ENCODE data around the gene ITGB8. TPM values are rescaled to one million over a fixed set of nuclear protein-coding genes. Genes with fewer than 3 reads are reported as not detected.

Gene ITGB8
- under 1 TPM; 0.05 to 0.26 TPM for total RNA-seq

DNA sequence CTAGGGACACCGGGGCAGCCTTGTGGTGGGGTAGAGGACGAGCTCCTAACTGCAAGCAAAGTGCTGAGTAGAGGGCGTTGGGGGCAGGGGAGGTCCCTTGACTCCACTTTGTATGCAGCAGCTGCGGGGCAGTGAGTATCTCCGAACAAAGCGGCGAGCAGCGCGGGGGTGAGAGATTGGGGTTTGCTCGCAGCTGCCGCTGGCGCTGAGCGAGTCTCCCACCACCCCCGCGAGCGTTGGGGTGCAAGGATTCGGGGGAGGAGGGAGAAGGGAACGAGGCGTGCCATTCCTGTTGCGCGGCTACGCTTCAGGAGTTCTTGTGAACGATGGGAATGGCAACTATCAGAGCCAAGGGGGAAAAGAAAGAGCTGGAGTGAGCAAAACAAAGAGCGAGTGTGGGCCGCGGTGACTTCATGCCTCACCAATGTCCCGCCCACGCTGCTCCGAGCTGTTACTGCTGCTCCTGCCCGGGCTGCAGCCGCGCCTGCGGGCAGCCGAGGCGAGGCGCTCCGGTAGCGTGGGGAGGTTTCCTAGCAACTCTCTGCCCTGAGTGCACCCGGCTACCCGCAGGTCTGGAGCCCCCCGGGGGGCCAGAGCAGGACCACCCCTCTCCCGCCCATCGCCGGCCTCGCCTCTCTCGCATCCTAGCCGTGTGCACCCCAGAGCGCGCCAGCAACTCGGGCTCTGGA is at the start of gene ITGB8:
ITGB8 (plus strand) TSS at position 662 of the 689 bp plus-strand sequence. CDS start 907 bp downstream, outside the sequence.
- Mint-ChIP-seq H3K36me3 (ENCODE audit: low read depth) (no peaks in the 10 kb centered on the region), H3K4me3 (peak within 1 kb of the TSS; percentile 80), H3K9me3 (no peaks in the 10 kb centered on the region), H3K27ac (peak within 1 kb of the TSS; percentile 63), H3K27me3 (peaks cover 29% of the 10 kb centered on the region), H3K4me1 (peaks cover 7% of the 10 kb centered on the region)
- ATAC-seq (replicated peaks) = peak; percentile 88

DNA sequence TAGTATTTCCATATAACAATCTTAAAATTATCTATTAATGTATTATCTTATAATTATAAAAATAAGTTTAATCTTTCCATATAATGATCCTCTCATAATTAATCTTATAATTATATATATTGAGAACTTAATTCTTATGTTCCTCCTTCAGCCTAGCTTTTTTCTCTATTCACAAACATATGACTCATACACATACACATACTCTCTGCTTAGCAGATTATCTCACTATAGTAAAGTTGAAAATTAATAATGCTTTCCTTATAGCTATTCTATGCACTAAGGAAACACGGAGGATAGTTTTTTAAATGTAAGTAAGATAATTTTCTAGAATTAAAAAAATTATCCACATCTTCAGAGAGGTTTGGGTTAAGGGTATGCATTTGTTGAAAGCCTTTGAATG is 47.7 kb upstream of the ITGB8 start:
- ATAC-seq (replicated peaks) = no peak
- Mint-ChIP-seq H3K4me3 (no peak overlapping the region), H3K36me3 (ENCODE audit: low read depth) (no peaks in the 10 kb centered on the region), H3K27ac (no peak overlapping the region), H3K27me3 (peaks cover 3% of the 10 kb centered on the region), H3K4me1 (peaks cover 3% of the 10 kb centered on the region), H3K9me3 (no peaks in the 10 kb centered on the region)

DNA sequence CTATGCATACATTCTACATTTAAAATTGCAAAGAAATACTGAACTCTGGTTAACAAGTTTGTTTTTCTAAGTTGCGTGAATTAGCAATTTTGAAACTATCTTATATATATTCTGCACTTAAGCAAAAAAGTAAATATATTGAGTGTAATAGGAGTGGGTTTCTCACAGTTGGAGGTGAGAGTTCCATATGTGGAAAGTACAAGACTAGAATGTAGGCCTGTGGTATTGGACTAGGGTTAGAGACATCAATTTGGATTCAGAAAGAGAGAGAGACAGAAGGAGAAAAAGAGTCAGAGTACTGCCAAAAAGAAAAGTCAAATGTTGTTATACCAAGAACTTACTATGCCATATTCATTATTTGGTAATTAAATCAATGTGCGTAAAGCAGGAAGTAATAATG is 47.3 kb upstream of the ITGB8 start:
- H3K27me3 Mint-ChIP-seq = peaks cover 3% of the 10 kb centered on the region
- peaks cover 3% of the 10 kb centered on the region for H3K4me1 Mint-ChIP-seq
- H3K36me3 Mint-ChIP-seq (ENCODE audit: low read depth) = no peaks in the 10 kb centered on the region
- H3K4me3 Mint-ChIP-seq = no peak overlapping the region
- no peak overlapping the region for H3K27ac Mint-ChIP-seq
- H3K9me3 Mint-ChIP-seq = no peaks in the 10 kb centered on the region
- ATAC-seq (replicated peaks) = no peak

DNA sequence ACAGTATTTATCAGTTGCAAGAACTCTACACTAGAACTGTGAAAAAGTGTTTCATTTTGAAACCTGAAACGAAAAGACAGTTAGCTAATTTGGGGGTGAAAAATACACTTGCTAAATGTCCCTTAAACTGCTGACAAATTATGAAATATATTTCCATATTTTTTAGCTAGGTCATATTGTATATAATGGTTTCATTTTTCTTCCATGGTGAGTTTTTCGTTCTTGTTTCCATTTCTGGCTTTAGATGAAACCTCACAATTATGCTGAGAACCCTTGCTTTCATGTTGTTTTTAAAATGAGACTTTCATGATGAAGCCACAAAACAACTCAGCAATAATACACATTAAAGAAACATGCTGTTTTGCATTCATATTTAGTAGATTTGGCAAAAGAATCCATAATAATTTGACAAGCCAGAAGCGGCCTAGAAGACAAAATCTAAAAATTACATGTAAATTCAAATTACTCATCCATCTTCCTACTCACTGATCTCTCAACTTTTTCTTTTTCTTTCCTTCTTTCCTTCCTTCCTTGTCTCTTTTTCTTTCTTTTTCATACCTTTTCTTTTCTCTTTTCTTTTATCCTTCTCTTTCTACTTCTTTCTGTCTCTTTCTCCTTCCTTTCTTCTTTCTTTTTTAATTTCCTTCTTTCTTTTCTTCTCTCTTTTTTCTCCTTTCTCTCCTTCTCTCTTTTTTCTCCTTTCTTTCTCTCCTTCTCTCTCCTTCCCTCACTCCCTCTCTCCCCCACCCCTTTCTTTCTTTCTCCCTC is 46.5 kb upstream of the ITGB8 start:
- Mint-ChIP-seq H3K4me1 (peaks cover 3% of the 10 kb centered on the region), H3K4me3 (no peak overlapping the region), H3K9me3 (no peaks in the 10 kb centered on the region), H3K36me3 (ENCODE audit: low read depth) (no peaks in the 10 kb centered on the region), H3K27me3 (peaks cover 3% of the 10 kb centered on the region), H3K27ac (peak overlapping the region; percentile 56)
- ATAC-seq (replicated peaks) = no peak

DNA sequence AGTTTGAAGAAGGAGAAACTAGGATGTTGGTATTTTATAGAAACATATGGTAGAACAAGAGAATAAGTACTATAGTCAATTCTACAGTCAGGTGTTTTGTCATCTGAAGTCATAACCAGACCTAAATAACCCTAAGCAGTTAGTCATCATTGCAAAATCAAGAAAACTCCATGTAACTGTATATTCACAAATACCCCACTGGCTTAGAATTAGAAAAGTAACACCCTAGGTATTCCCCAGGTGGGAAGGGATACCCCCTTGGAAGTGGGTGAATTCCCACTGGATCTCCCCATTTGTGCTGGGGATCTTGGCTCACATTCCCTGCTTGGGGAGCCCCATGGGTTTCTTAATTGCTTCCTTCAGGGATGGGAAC is 45.9 kb upstream of the ITGB8 start:
- Mint-ChIP-seq H3K9me3 (no peaks in the 10 kb centered on the region), H3K27ac (peak overlapping the region; percentile 56), H3K4me3 (no peak overlapping the region), H3K4me1 (peaks cover 3% of the 10 kb centered on the region), H3K27me3 (peaks cover 3% of the 10 kb centered on the region), H3K36me3 (ENCODE audit: low read depth) (no peaks in the 10 kb centered on the region)
- peak; percentile 46 for ATAC-seq (replicated peaks)

DNA sequence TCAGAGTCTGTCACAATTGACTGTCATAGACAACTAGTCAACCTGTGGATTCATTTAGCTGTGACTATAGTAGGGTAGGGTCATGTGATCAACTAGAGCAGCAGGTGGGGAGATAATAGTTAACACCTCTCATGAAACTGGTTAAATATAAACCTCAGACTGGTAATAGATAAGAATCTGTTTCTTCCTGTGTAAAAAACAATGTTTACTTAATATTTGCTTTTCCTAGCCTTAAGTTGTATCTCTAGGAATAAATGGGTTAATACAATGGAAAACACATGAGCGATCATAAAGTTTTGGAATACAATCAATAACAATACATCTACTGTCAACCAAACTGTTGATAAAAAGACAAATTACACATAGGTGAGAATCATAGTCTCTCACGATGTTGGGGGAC is 43.4 kb upstream of the ITGB8 start:
- Mint-ChIP-seq H3K9me3 (no peaks in the 10 kb centered on the region), H3K36me3 (ENCODE audit: low read depth) (no peaks in the 10 kb centered on the region), H3K27me3 (no peaks in the 10 kb centered on the region), H3K4me1 (peaks cover 3% of the 10 kb centered on the region), H3K27ac (no peak overlapping the region), H3K4me3 (no peak overlapping the region)
- no peak for ATAC-seq (replicated peaks)

DNA sequence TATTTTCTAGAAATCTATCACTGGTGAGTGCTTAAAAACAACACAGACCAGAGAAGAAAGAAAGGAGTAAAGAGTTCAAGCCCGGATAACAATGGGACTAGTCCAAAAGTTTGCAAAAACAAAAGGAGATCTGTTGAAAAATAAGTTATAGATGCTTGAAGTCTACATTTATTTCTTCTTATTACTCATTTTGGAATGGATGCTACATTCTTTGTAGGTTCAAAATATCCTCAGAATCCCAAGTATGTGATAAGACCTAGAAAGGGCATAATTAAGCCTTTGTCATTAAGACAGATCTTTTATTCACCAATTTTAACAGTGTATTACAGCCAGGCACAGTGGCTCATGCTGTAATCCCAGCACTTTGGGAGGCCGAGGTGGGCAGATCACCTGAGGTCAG is 42.7 kb upstream of the ITGB8 start:
- Mint-ChIP-seq H3K27ac (no peak overlapping the region), H3K36me3 (ENCODE audit: low read depth) (no peaks in the 10 kb centered on the region), H3K4me3 (no peak overlapping the region), H3K27me3 (no peaks in the 10 kb centered on the region), H3K9me3 (no peaks in the 10 kb centered on the region), H3K4me1 (peaks cover 3% of the 10 kb centered on the region)
- no peak for ATAC-seq (replicated peaks)

DNA sequence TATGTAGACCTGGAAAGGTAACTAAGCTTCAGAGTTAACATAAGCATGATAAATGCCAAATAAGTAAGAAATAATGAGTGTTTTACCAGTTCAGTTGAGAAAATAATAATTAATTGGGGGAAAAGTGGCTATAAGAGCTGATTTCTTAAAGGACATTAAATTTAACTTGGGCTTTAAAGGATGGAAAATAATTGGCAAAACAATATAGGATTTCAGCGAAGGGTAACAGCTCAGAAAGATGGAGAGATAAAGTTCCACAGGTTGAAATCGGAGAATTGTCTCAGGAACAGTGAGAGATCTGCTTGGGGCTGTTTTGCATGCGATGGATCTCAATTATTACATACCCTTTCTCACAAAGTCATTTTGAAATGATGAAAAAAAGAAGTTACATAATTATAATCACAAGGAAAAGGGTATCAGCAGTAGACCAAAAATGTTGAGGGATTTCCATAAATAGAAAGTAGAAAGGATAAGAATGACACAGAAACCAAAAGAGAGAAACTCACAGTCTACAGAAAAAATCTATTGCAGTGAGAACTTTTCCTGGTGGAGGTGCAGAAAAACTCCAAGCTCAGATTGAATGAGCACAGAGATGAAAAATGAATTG is 40.1 kb upstream of the ITGB8 start:
- ATAC-seq (replicated peaks) = no peak
- Mint-ChIP-seq H3K36me3 (ENCODE audit: low read depth) (no peaks in the 10 kb centered on the region), H3K27ac (no peak overlapping the region), H3K4me1 (no peaks in the 10 kb centered on the region), H3K9me3 (no peaks in the 10 kb centered on the region), H3K27me3 (no peaks in the 10 kb centered on the region), H3K4me3 (no peak overlapping the region)

DNA sequence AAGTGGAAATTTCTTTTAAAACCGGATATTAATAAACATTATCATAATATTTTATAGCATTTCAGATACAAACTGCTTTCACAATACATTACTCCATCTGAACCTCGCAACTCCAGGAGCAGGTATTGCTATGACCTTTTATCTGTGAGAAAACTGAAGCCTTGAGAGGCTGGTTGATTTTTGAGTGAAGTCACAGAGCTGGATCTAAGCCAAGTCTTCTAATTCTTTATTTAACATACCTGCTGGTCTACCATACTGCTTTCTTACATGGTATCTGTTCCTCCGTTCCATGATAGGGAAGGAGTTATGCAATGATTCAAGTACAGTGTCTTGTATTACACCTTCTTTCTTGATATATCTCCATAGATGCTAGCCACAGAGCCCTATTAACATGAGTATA is 37.4 kb upstream of the ITGB8 start:
- H3K4me3 Mint-ChIP-seq = no peak overlapping the region
- H3K27ac Mint-ChIP-seq = no peak overlapping the region
- H3K36me3 Mint-ChIP-seq (ENCODE audit: low read depth) = no peaks in the 10 kb centered on the region
- no peaks in the 10 kb centered on the region for H3K4me1 Mint-ChIP-seq
- no peaks in the 10 kb centered on the region for H3K27me3 Mint-ChIP-seq
- H3K9me3 Mint-ChIP-seq = no peaks in the 10 kb centered on the region
- ATAC-seq (replicated peaks) = no peak

DNA sequence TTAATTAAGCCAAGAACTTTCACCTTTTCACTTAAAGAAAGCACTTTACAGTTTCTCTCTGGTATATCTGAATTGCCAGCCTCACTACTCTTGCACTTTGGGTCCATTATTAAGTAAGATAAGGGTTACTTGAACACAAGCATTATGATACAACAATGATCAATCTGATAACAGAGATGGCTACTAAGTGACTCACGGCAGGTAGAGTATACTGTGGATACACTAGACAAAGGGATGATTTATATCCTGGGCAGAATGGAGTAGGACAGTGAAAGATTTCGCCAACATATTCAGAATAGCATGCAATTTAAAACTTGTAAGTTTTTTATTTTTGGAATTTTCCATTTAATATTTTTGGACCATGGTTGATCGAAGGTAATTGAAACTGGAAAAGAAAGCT is 34.3 kb upstream of the ITGB8 start:
- Mint-ChIP-seq H3K4me3 (no peak overlapping the region), H3K4me1 (no peaks in the 10 kb centered on the region), H3K27ac (no peak overlapping the region), H3K27me3 (no peaks in the 10 kb centered on the region), H3K36me3 (ENCODE audit: low read depth) (no peaks in the 10 kb centered on the region), H3K9me3 (no peaks in the 10 kb centered on the region)
- no peak for ATAC-seq (replicated peaks)

DNA sequence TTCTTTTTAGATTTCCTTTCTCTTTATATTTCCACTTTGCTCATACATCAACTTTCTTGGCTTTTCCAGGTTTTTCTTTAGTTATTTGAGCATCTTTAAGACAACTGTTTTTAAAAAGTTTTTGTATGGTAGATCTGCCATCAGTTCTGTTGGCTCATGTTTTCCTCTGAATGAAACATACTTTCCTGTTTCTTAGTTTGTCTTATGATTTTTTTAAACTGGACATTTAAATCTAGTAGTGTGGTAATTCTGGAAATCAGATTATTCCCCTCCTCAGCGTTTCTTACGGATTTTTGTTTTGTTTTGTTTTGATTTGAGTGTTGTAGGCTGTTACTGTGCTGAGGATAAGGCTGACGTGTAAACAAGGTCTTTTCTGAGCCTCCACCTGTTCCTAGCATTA is 33.8 kb upstream of the ITGB8 start:
- no peak for ATAC-seq (replicated peaks)
- H3K4me1 Mint-ChIP-seq = no peaks in the 10 kb centered on the region
- H3K36me3 Mint-ChIP-seq (ENCODE audit: low read depth) = no peaks in the 10 kb centered on the region
- no peaks in the 10 kb centered on the region for H3K27me3 Mint-ChIP-seq
- no peaks in the 10 kb centered on the region for H3K9me3 Mint-ChIP-seq
- H3K4me3 Mint-ChIP-seq = no peak overlapping the region
- H3K27ac Mint-ChIP-seq = no peak overlapping the region

DNA sequence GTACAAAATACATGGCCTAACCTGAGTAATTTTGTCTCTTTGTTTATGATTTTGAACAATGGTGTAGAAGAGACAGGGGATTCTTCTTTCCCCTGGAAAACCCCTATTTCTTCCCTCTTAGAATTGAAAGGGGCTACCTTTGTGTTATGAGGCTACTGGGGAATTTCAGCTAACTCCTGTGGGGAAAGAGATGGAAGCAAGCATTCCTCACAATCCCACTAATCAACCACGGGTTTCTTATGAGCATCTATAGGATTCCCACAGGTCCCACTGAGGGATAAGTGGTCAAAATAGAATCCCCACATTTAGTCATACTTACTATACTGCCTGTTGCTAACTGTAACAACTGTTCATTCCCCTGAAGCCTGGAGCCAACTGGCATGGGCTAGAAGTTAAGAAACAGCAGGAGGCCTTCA is 32.2 kb upstream of the ITGB8 start:
- Mint-ChIP-seq H3K4me3 (no peak overlapping the region), H3K27ac (no peak overlapping the region), H3K9me3 (no peaks in the 10 kb centered on the region), H3K36me3 (ENCODE audit: low read depth) (no peaks in the 10 kb centered on the region), H3K27me3 (no peaks in the 10 kb centered on the region), H3K4me1 (no peaks in the 10 kb centered on the region)
- ATAC-seq (replicated peaks) = no peak

DNA sequence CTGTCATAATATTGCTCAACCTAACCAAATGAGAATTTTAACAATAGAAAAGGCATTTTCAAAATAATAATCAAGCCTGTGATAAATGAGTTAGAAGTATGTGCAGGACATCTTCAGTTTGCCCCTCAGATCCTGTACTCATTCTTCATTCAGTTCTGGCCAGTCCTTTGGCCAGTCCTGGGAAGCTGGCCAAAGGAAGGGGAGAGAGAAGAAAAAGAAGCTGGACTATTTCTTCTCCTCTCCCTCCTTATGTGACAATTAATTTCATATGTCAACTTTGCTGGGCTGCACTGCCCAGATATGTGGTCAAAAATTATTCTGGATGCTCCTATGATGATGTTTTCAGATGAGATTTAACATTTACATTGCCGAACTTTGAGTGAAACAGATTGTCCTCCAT is 31.6 kb upstream of the ITGB8 start:
- no peak for ATAC-seq (replicated peaks)
- H3K4me3 Mint-ChIP-seq = no peak overlapping the region
- no peak overlapping the region for H3K27ac Mint-ChIP-seq
- no peaks in the 10 kb centered on the region for H3K9me3 Mint-ChIP-seq
- no peaks in the 10 kb centered on the region for H3K4me1 Mint-ChIP-seq
- no peaks in the 10 kb centered on the region for H3K36me3 Mint-ChIP-seq (ENCODE audit: low read depth)
- no peaks in the 10 kb centered on the region for H3K27me3 Mint-ChIP-seq

DNA sequence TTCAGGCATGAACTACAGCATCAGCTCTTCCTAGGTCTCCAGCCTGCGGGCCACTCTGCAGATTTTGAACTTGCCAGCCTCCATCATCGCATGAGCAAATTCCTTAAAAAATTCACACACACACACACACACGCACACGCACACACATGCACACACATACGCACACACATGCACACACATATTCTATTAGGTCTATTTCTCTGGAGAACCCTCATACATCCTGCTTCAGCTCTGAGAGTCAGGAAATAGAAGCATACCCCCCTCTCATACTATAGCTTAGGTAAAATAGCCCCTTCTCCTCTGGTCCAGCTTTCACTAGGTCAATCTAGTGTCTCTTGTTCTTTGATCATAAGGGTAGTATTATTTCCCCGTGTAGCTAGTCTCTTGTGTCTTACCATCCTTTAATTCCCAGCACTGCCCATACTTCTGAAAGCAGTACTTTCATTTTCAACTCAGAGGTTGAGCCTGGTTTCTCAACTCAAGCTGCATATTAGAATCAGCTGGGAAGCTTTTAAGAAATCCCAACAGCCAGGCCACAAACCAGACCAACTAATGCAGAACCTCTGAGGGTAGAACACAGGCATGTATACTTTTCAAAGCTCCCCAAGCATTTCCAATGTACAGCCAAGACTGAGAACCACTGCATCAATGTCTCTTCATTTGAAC is 30.9 kb upstream of the ITGB8 start:
- Mint-ChIP-seq H3K4me1 (no peaks in the 10 kb centered on the region), H3K36me3 (ENCODE audit: low read depth) (no peaks in the 10 kb centered on the region), H3K9me3 (no peaks in the 10 kb centered on the region), H3K27ac (no peak overlapping the region), H3K4me3 (no peak overlapping the region), H3K27me3 (no peaks in the 10 kb centered on the region)
- ATAC-seq (replicated peaks) = no peak
